Activated CD4-positive, alpha-beta T cell treated with anti-CD3 and anti-CD28 coated beads for 4 hours (primary cell): ENCODE measurements around the gene ARMC2.
A peak's percentile ranks its signal among the peaks of the same experiment; 100 is the strongest.
"Not testable (repeated sequence)": the region's sequence is repeated elsewhere in the genome, so short reads cannot be mapped to it uniquely, and the experiment has no call there.

ENCODE experiments used
- DNase-seq, 2 donors: peaks; one replicate each; pipeline ENCODE4 v3.0.0-alpha.2; 2020

ARMC2 gene

GRCh38 chr6:108848116-108848868, at the start of gene ARMC2:
ARMC2 (plus strand) TSS chr6:108848422; CDS start chr6:108854268, 5,846 bp downstream.
- peak; percentile 78 to 80 for DNase-seq

- DNase-seq = peak; percentile 20 to 38
Measured at GRCh38 chr6:108798670-108799353, 49.4 kb upstream of the ARMC2 start.

GRCh38 chr6:108799354-108799717, 48.9 kb upstream of the ARMC2 start:
- no peak for DNase-seq

- DNase-seq = no peak
Measured at GRCh38 chr6:108799791-108800190, 48.4 kb upstream of the ARMC2 start.

GRCh38 chr6:108800427-108800864, 47.8 kb upstream of the ARMC2 start:
- DNase-seq = no peak

- no peak for DNase-seq
Measured at GRCh38 chr6:108801366-108801765, 46.9 kb upstream of the ARMC2 start.

- DNase-seq = no peak
Measured at GRCh38 chr6:108803982-108804490, 44.2 kb upstream of the ARMC2 start.

- no peak for DNase-seq
Measured at GRCh38 chr6:108804956-108805355, 43.3 kb upstream of the ARMC2 start.

GRCh38 chr6:108805611-108806167, 42.5 kb upstream of the ARMC2 start:
- DNase-seq = no peak

- DNase-seq = no peak
Measured at GRCh38 chr6:108806171-108806570, 42.1 kb upstream of the ARMC2 start.

GRCh38 chr6:108806665-108807064, 41.6 kb upstream of the ARMC2 start:
- no peak for DNase-seq

GRCh38 chr6:108807928-108808327, 40.3 kb upstream of the ARMC2 start:
- no peak for DNase-seq

- DNase-seq = no peak
Measured at GRCh38 chr6:108809211-108809610, 39.0 kb upstream of the ARMC2 start.

- no peak for DNase-seq
Measured at GRCh38 chr6:108810057-108810643, 38.1 kb upstream of the ARMC2 start.

GRCh38 chr6:108811490-108811889, 36.7 kb upstream of the ARMC2 start:
- DNase-seq = no peak

- DNase-seq = not testable (repeated sequence)
Measured at GRCh38 chr6:108813218-108813617, 35.0 kb upstream of the ARMC2 start.

- DNase-seq = not testable (repeated sequence)
Measured at GRCh38 chr6:108817276-108817675, 30.9 kb upstream of the ARMC2 start.

GRCh38 chr6:108820006-108820405, 28.2 kb upstream of the ARMC2 start:
- no peak for DNase-seq

GRCh38 chr6:108822401-108822800, 25.8 kb upstream of the ARMC2 start:
- no peak for DNase-seq

GRCh38 chr6:108825326-108825725, 22.9 kb upstream of the ARMC2 start:
- DNase-seq = no peak

GRCh38 chr6:108831104-108831503, 17.1 kb upstream of the ARMC2 start:
- no peak for DNase-seq

GRCh38 chr6:108832738-108833137, 15.5 kb upstream of the ARMC2 start:
- no peak for DNase-seq

- DNase-seq = peak; percentile 80 to 83
Measured at GRCh38 chr6:108835218-108835850, 12.9 kb upstream of the ARMC2 start.
